Neuron (in vitro differentiated cells): ENCODE data around the gene TARS2.

Experiments used
- H2AFZ ChIP-seq: one replicate; pipeline ENCODE4 v1.6.1; 2013; ENCODE audit warnings: low read depth, mild to moderate bottlenecking, inconsistent platforms, low read length, moderate library complexity
- H3K27me3 ChIP-seq: one replicate; pipeline ENCODE4 v1.6.1; 2013; ENCODE audit warnings: low read length; ENCODE audit not compliant: insufficient read depth
- H3K36me3 ChIP-seq: one replicate; pipeline ENCODE4 v1.6.1; 2013; ENCODE audit warnings: low read length; ENCODE audit not compliant: insufficient read depth
- H3K4me1 ChIP-seq: one replicate; pipeline ENCODE4 v1.6.1; 2013; ENCODE audit warnings: low read length; ENCODE audit not compliant: insufficient read depth
- H3K4me3 ChIP-seq: 2 replicates; pipeline ENCODE4 v1.5.1; 2013; ENCODE audit warnings: mild to moderate bottlenecking, low read length, moderate library complexity
- H3K9me3 ChIP-seq: one replicate; pipeline ENCODE4 v1.6.1; 2013; ENCODE audit warnings: low read length

The TARS2 gene

DNA sequence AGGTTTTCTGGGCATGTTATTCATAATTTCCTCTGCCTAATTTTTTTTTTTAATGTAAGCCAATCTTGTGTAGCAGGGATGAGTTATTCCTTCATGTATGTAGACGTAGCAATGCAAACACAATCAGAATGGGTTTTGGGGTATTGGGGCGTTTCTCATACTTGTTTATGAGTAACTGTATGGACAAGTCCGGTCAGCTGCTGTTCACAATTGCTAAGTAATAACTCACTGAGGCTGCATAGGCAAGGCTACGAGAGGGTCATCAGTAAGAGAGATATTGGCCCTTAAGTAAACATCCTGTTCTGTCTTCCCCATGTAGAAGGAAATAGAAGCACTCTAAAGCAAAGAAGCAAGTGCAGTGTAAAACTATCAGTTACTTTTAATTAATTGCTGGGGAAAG lies 9.5 kb upstream of the TARS2 start:
- Histone ChIP-seq H3K4me1 (no peaks in the 10 kb centered on the region), H3K4me3 (no peak overlapping the region), H3K36me3 (peaks cover 12% of the 10 kb centered on the region), H3K9me3 (no peaks in the 10 kb centered on the region), H3K27me3 (no peaks in the 10 kb centered on the region), H2AFZ (no peak overlapping the region)

DNA sequence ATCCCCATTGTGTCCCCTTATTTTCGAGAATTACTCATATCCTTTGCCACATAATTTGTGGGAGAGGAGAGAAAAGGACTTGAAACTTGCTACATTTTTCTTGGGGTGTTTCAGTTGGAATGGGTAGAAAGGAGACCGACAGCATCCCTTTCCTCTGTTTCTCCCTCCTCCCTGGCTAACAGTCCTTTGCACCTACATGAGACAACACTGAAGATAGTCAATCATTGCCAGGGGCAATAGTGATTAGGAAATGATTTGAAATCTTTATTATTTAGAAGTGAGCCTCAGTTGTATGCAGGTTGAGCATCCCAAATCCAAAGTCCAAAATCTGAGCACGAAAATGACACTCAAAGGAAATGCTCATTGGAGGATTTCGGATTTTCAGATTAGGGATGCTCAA lies 7.8 kb upstream of the TARS2 start:
- Histone ChIP-seq H3K27me3 (no peaks in the 10 kb centered on the region), H3K4me3 (no peak overlapping the region), H2AFZ (no peak overlapping the region), H3K4me1 (no peaks in the 10 kb centered on the region), H3K36me3 (peaks cover 2% of the 10 kb centered on the region), H3K9me3 (no peaks in the 10 kb centered on the region)

DNA sequence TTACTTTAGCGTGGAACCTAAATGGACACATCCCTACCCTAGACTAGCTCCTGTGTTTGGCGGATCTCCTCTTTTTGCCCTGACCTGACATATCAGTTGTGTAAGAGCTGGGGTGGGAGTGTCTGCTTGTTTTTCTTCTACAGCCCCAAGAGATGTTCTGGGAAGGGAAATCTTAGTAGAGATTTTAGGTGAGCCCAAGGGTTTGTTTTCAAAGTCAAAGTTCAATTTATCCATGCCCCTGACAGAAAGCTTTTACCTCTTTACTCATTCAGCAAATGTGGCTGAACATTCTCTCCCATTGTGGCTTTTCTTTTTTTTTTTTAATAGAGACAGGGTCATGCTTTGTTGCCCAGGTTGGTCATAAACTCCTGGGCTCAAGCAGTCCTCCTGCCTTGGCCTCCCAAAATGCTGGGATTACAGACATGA lies 7.3 kb upstream of the TARS2 start:
- no peaks in the 10 kb centered on the region for H3K27me3 ChIP-seq
- no peaks in the 10 kb centered on the region for H3K9me3 ChIP-seq
- H3K4me1 ChIP-seq = no peaks in the 10 kb centered on the region
- no peak overlapping the region for H2AFZ ChIP-seq
- no peak overlapping the region for H3K4me3 ChIP-seq
- no peaks in the 10 kb centered on the region for H3K36me3 ChIP-seq

GRCh38 chr1:150484431-150484830 lies 2.8 kb upstream of the TARS2 start:
- no peaks in the 10 kb centered on the region for H3K27me3 ChIP-seq
- H3K4me3 ChIP-seq = no peak overlapping the region
- H2AFZ ChIP-seq = no peak overlapping the region
- H3K36me3 ChIP-seq = peaks cover 8% of the 10 kb centered on the region
- peaks cover 8% of the 10 kb centered on the region for H3K4me1 ChIP-seq
- no peaks in the 10 kb centered on the region for H3K9me3 ChIP-seq

- no peaks in the 10 kb centered on the region for H3K27me3 ChIP-seq
- H3K4me1 ChIP-seq = peaks cover 8% of the 10 kb centered on the region
- H3K4me3 ChIP-seq = no peak overlapping the region
- peaks cover 9% of the 10 kb centered on the region for H3K36me3 ChIP-seq
- H2AFZ ChIP-seq = peak overlapping the region; percentile 29
- no peaks in the 10 kb centered on the region for H3K9me3 ChIP-seq
Measured at GRCh38 chr1:150484861-150485260, 2.4 kb upstream of the TARS2 start.

GRCh38 chr1:150487763-150488115 lies 520 bp downstream of the TARS2 start:
- Histone ChIP-seq H3K9me3 (no peaks in the 10 kb centered on the region), H2AFZ (peak overlapping the region; percentile 41), H3K4me1 (peaks cover 8% of the 10 kb centered on the region), H3K27me3 (no peaks in the 10 kb centered on the region), H3K4me3 (peak overlapping the region; percentile 75), H3K36me3 (peaks cover 30% of the 10 kb centered on the region)

DNA sequence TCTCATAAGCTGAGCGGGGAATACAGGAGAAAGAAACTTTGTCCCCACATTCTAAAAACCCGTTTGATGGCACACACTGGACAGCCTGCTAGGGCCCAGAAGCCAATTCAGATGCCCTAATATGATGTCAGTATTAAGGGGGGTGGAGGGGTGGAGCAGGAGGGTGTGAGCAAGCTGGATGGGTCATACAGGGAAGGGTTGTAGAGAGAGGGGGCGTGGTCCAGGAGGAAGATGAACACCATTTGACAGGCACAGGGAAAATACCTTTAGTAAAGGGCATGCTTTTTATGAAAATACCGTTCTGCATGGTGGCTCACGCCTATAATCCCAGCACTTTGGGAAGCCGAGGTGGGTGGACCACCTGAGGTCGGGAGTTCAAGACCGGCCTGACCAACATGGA lies 6.0 kb downstream of the TARS2 start:
- H2AFZ ChIP-seq = no peak overlapping the region
- no peaks in the 10 kb centered on the region for H3K27me3 ChIP-seq
- peaks cover 64% of the 10 kb centered on the region for H3K36me3 ChIP-seq
- no peaks in the 10 kb centered on the region for H3K9me3 ChIP-seq
- H3K4me3 ChIP-seq = no peak overlapping the region
- peaks cover 2% of the 10 kb centered on the region for H3K4me1 ChIP-seq

- no peaks in the 10 kb centered on the region for H3K9me3 ChIP-seq
- H3K36me3 ChIP-seq = peaks cover 61% of the 10 kb centered on the region
- H3K4me3 ChIP-seq = no peak overlapping the region
- no peaks in the 10 kb centered on the region for H3K27me3 ChIP-seq
- no peak overlapping the region for H2AFZ ChIP-seq
- H3K4me1 ChIP-seq = no peaks in the 10 kb centered on the region
Measured at GRCh38 chr1:150498342-150498741, 11.1 kb downstream of the TARS2 start.

- Histone ChIP-seq H3K36me3 (peaks cover 36% of the 10 kb centered on the region), H2AFZ (no peak overlapping the region), H3K4me3 (no peak overlapping the region), H3K9me3 (no peaks in the 10 kb centered on the region), H3K27me3 (no peaks in the 10 kb centered on the region), H3K4me1 (peaks cover 42% of the 10 kb centered on the region)
Measured at GRCh38 chr1:150505431-150505830, 18.2 kb downstream of the TARS2 start.

DNA sequence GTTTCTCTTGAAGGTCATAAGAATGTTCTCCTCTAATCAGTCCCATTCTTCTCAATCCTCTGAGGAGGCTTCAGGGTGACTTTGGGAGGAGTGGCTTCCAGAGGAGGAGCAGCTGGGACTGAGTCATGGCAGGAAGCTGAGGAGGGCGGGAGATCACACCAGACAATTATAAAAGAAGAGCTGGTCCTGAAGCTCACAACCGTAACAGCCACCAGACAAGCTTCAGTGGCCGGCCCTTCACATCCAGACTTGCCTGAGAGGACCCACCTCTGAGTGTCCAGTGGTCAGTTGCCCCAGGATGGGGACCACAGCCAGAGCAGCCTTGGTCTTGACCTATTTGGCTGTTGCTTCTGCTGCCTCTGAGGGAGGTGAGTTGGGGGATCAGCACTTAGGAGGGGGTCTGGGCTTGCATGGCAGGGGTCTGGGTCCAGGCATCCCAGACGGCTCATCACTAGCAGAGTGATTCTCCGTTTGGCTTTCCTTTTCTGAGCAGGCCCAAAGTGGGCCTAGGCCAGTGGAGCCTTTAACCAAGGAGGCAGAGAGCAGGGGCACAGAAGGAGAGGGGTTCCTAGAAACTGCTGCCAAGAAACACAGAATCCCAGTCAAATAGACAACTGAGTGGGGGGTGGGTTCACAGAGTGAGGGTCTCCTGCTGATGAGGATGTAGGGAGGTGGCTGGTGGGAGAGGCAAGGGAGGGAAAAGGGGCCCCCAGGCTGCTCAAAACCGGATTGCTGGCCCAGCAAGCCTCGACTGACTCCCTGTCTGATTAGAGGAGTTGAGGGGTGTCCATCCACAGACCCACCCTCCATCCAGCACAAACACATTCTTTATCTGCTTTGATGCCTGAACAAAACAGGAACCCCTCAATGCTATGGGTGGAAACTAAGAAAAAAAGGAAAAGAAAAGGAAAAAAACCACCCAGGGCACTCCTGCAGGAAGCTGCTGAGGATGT lies 21.0 kb downstream of the TARS2 start, which contains the start of gene ECM1:
TSS of gene ECM1 (plus strand) at position 198 of the 953 bp plus-strand sequence. CDS start at position 299, 101 bp downstream.
- Histone ChIP-seq H2AFZ (no peak within 1 kb of the TSS), H3K9me3 (no peaks in the 10 kb centered on the region), H3K4me1 (peaks cover 42% of the 10 kb centered on the region), H3K4me3 (no peak within 1 kb of the TSS), H3K36me3 (peaks cover 22% of the 10 kb centered on the region), H3K27me3 (no peaks in the 10 kb centered on the region)

- no peak overlapping the region for H2AFZ ChIP-seq
- H3K36me3 ChIP-seq = peaks cover 20% of the 10 kb centered on the region
- H3K4me1 ChIP-seq = peaks cover 42% of the 10 kb centered on the region
- H3K9me3 ChIP-seq = no peaks in the 10 kb centered on the region
- no peaks in the 10 kb centered on the region for H3K27me3 ChIP-seq
- no peak overlapping the region for H3K4me3 ChIP-seq
Measured at GRCh38 chr1:150508982-150509381, 21.8 kb downstream of the TARS2 start.

GRCh38 chr1:150511551-150511950 lies 24.3 kb downstream of the TARS2 start:
- Histone ChIP-seq H3K9me3 (no peaks in the 10 kb centered on the region), H3K27me3 (no peaks in the 10 kb centered on the region), H3K36me3 (no peaks in the 10 kb centered on the region), H3K4me1 (peaks cover 30% of the 10 kb centered on the region), H2AFZ (no peak overlapping the region), H3K4me3 (no peak overlapping the region)

GRCh38 chr1:150511985-150512660 lies 24.9 kb downstream of the TARS2 start:
- peaks cover 26% of the 10 kb centered on the region for H3K4me1 ChIP-seq
- no peaks in the 10 kb centered on the region for H3K27me3 ChIP-seq
- H2AFZ ChIP-seq = no peak overlapping the region
- no peaks in the 10 kb centered on the region for H3K9me3 ChIP-seq
- H3K4me3 ChIP-seq = no peak overlapping the region
- no peaks in the 10 kb centered on the region for H3K36me3 ChIP-seq
